ENCODE measurements around the gene C5.

- no peak for TF ChIP-seq CTCF (IDR thresholded peaks at IDR 0.05)
- no peak for TF ChIP-seq POLR2A (IDR thresholded peaks at IDR 0.05)
Observed at GRCh38 chr9:121095057-121095456, 45.0 kb upstream of the C5 start.

Measured in Peyer's patch (tissue), 4 donors.